Naive thymus-derived CD4-positive, alpha-beta T cell (primary cell): ENCODE measurements around the gene STK32A. TPM values are rescaled to one million over a fixed set of nuclear protein-coding genes. Genes with fewer than 3 reads are reported as not detected.

ENCODE experiments used
- ATAC-seq: fragments of 150-1000 bp; cut with Tn5 transposase; 2 replicates; pipeline ENCODE4 v1.10.0; 2021; ENCODE audit warnings: mild to moderate bottlenecking, moderate library complexity
- CTCF ChIA-PET: fragments of 350-600 bp; sonication (Branson Sonifier 250); formaldehyde crosslinking; loops from one replicate; lab custom pipeline; 2021; ENCODE audit warnings: antibody characterized with exemption; lab: Charles Lee
- POLR2A ChIA-PET: fragments of 350-600 bp; sonication (Branson Sonifier 250); formaldehyde crosslinking; loops from one replicate; lab custom pipeline; 2021; ENCODE audit warnings: antibody characterized with exemption, inconsistent platforms; lab: Charles Lee
- DNase-seq, 9 donors: peaks; one replicate each; pipeline versions ENCODE4 v3.0.0 to v3.0.0-alpha.2; 2020 to 2022; ENCODE audit warnings: mixed read lengths in 1 of 9
- H3K27ac ChIP-seq: one replicate; pipeline ENCODE4 v1.7.0; 2013; ENCODE audit warnings: mild to moderate bottlenecking, low read depth, low read length, moderate library complexity
- H3K27me3 ChIP-seq, 2 donors: one replicate each; pipeline ENCODE4 v1.7.0; 2013; ENCODE audit warnings: low read length in 2 of 2, mild to moderate bottlenecking in 2 of 2, moderate library complexity in 2 of 2; ENCODE audit not compliant: control insufficient read depth in 2 of 2, insufficient read depth in 2 of 2
- H3K36me3 ChIP-seq, 3 experiments: 1 replicate in 2 of 3; 2 replicates in 1 of 3; pipeline ENCODE4 v1.7.0; 2013; ENCODE audit warnings: low read length in 3 of 3, mild to moderate bottlenecking in 3 of 3, moderate library complexity in 1 of 3; ENCODE audit not compliant: insufficient read depth in 3 of 3, control insufficient read depth in 2 of 3
- H3K4me1 ChIP-seq, 2 donors: one replicate each; pipeline ENCODE4 v1.7.0; 2013; ENCODE audit warnings: low read length in 2 of 2, mild to moderate bottlenecking in 2 of 2, moderate library complexity in 1 of 2; ENCODE audit not compliant: control insufficient read depth in 2 of 2, insufficient read depth in 2 of 2
- H3K4me3 ChIP-seq: 2 replicates; pipeline ENCODE4 v1.7.0; 2013; ENCODE audit warnings: mild to moderate bottlenecking, low read length
- H3K9me3 ChIP-seq, 3 experiments: 1 replicate in 2 of 3; 2 replicates in 1 of 3; pipeline ENCODE4 v1.7.0; 2013; ENCODE audit warnings: low read length in 3 of 3; ENCODE audit not compliant: control insufficient read depth in 2 of 3
- H3K27ac Mint-ChIP-seq, 9 donors: one replicate each; pipeline ENCODE4 v1.8.0; 2020 to 2022; ENCODE audit warnings: mixed read lengths in 9 of 9, mild to moderate bottlenecking in 8 of 9, moderate library complexity in 5 of 9, inconsistent platforms in 2 of 9
- H3K27me3 Mint-ChIP-seq, 5 donors: one replicate each; pipeline ENCODE4 v1.8.0; 2021 to 2022; ENCODE audit warnings: mixed read lengths in 5 of 5, mild to moderate bottlenecking in 1 of 5
- H3K36me3 Mint-ChIP-seq, 5 donors: one replicate each; pipeline ENCODE4 v1.8.0; 2020 to 2022; ENCODE audit warnings: mixed read lengths in 5 of 5, mild to moderate bottlenecking in 3 of 5, inconsistent platforms in 1 of 5
- H3K4me1 Mint-ChIP-seq, 7 donors: one replicate each; pipeline ENCODE4 v1.8.0; 2020 to 2022; ENCODE audit warnings: mixed read lengths in 7 of 7, mild to moderate bottlenecking in 3 of 7, inconsistent platforms in 1 of 7
- H3K4me3 Mint-ChIP-seq, 10 donors: one replicate each; pipeline ENCODE4 v1.8.0; 2020 to 2022; ENCODE audit warnings: mild to moderate bottlenecking in 10 of 10, mixed read lengths in 10 of 10, moderate library complexity in 6 of 10, inconsistent platforms in 2 of 10
- H3K9me3 Mint-ChIP-seq, 11 donors: one replicate each; pipeline ENCODE4 v1.8.0; 2020 to 2022; ENCODE audit warnings: mixed read lengths in 11 of 11, mild to moderate bottlenecking in 4 of 11, inconsistent platforms in 1 of 11, moderate library complexity in 1 of 11
- intact Hi-C, 2 donors: fragments of 100-400 bp; cut with micrococcal nuclease; formaldehyde crosslinking; loops; one replicate each; pipeline ENCODE4 v1.15.1; 2023
- polyA plus RNA-seq, 2 donors: library from polyadenylated mRNA; unstranded; fragments of 300-500 nt; fragmentation: Illumina TruSeq; gene quantifications; one replicate each; pipeline ENCODE4 v1.2.3, GENCODE V29; 2021
- total RNA-seq, 6 experiments: library from RNA in 5 of 6; stranded (reverse) in 5 of 6; gene quantifications; 1 replicate in 5 of 6; 2 replicates in 1 of 6; pipeline ENCODE4 v1.2.3 and lab custom pipeline; 2021 to 2026

STK32A gene
- total and polyA plus RNA-seq, 7 experiments from 2014 or later = not detected

DNA sequence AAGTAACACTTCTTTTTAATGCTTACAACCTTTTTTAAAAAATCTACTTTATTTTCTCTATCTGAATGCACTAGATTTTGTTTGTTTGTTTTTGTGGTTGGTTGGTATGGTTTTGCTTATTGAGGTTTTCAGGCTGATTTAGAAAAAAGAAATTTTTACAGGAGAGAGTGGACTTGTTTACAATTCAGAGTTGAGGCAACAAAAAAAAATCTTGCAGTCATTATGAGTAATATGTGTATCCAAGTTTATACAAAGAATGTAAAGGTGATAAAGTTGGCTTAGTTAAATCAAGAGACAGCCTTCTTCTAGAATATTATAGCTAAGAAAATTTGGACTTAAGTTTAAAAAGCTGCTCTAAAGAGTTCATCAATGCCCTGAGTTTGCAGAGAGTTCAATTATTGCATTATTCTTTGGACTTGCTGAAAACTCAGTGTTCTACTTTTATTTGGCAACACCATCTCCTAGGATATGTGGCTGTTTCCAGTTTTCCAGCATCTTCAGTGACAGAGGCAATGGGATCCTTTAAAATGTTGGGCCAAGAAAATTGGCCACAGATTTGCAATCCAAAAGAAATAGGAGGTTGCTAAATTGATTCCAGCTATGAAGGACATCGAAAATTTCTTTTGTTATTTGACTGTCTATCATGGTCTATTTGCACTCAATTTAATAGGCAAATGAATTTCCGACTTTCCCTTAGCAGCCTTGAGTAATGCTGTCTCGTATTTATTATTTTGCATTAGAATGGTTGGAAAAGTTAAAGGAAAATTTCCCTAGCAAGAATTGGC lies 10.7 kb downstream of the STK32A start:
- Histone ChIP-seq H3K27ac (no peak overlapping the region), H3K4me3 (no peak overlapping the region), H3K36me3 (no peaks in the 10 kb centered on the region), H3K4me1 (no peaks in the 10 kb centered on the region), H3K9me3 (no peaks in the 10 kb centered on the region), H3K27me3 (no peaks in the 10 kb centered on the region)
- Mint-ChIP-seq H3K4me1 (no peaks in the 10 kb centered on the region), H3K27me3 (peaks cover 0 to 9% (median 5%) of the 10 kb centered on the region in 5 donors), H3K36me3 (peaks cover 0 to 6% (median 0%) of the 10 kb centered on the region in 5 donors), H3K4me3 (no peak overlapping the region), H3K27ac (no peak overlapping the region), H3K9me3 (peaks cover 0 to 7% (median 4%) of the 10 kb centered on the region in 11 donors)
- ATAC-seq (no peak), DNase-seq (no peak)
- POLR2A ChIA-PET = no interaction called here
- CTCF ChIA-PET = no interaction called here
- intact Hi-C loops = no loop called here

DNA sequence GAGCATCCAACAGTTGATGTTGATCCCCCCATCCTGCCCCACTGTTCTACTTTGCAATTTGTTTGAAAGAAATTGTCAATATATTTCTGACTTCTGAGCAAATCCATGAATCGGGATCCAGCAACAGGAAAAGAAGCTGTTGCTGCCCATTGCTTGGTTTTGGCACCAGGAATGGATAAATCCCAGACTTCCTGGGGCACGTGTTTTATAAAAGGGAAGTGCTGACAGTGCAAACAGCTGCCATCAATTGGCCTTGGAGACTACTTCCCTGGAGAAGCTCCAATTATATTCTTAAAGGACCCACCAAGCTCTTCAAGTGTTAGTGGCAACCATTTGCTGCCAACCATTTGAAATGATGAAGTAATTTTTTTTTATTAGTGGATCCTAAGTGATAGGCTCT lies 13.7 kb downstream of the STK32A start:
- Histone ChIP-seq H3K4me3 (no peak overlapping the region), H3K27me3 (no peaks in the 10 kb centered on the region), H3K9me3 (no peaks in the 10 kb centered on the region), H3K4me1 (no peaks in the 10 kb centered on the region), H3K27ac (no peak overlapping the region), H3K36me3 (no peaks in the 10 kb centered on the region)
- intact Hi-C loops = no loop called here
- ATAC-seq (no peak), DNase-seq (no peak)
- H3K36me3 Mint-ChIP-seq = peaks cover 0 to 6% (median 0%) of the 10 kb centered on the region in 5 donors
- ChIA-PET POLR2A (no interaction called here), CTCF (no interaction called here)
- H3K27me3 Mint-ChIP-seq = peaks cover 0 to 6% (median 4%) of the 10 kb centered on the region in 5 donors
- H3K4me3 Mint-ChIP-seq = no peak overlapping the region
- peaks cover 0 to 7% (median 4%) of the 10 kb centered on the region in 11 donors for H3K9me3 Mint-ChIP-seq
- H3K4me1 Mint-ChIP-seq = no peaks in the 10 kb centered on the region
- no peak overlapping the region for H3K27ac Mint-ChIP-seq

DNA sequence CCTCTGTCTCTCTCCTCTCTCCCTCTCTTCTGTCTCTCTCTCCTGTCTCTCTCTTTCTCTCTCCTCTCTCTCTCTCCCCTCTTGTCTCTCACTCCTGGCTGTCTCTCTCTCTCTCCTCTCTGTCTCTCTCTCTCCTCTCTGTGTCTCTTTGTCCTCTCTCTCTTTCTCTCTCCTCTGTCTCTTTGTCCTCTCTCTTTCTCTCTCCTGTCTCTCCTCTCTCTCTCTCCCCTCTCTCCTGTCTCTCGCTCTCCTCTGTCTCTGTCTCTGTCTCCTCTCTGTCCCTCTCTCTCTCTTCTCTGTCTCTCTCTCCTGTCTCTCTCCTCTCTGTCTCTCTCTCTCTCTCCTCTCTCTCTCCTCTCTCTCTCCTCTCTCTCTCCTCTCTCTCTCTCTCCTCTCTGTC lies 25.0 kb downstream of the STK32A start:
- Mint-ChIP-seq H3K4me3 (no peak overlapping the region), H3K36me3 (no peaks in the 10 kb centered on the region), H3K9me3 (peaks cover 0 to 17% (median 2%) of the 10 kb centered on the region in 11 donors), H3K4me1 (peaks cover 0 to 3% (median 0%) of the 10 kb centered on the region in 7 donors), H3K27me3 (peaks cover 0 to 39% (median 28%) of the 10 kb centered on the region in 5 donors), H3K27ac (no peak overlapping the region)
- intact Hi-C loops = no loop called here
- Histone ChIP-seq H3K27ac (no peak overlapping the region), H3K36me3 (no peaks in the 10 kb centered on the region), H3K4me1 (no peaks in the 10 kb centered on the region), H3K27me3 (no peaks in the 10 kb centered on the region), H3K9me3 (no peaks in the 10 kb centered on the region), H3K4me3 (no peak overlapping the region)
- ChIA-PET POLR2A (no interaction called here), CTCF (no interaction called here)
- no peak for DNase-seq
- ATAC-seq = no peak

DNA sequence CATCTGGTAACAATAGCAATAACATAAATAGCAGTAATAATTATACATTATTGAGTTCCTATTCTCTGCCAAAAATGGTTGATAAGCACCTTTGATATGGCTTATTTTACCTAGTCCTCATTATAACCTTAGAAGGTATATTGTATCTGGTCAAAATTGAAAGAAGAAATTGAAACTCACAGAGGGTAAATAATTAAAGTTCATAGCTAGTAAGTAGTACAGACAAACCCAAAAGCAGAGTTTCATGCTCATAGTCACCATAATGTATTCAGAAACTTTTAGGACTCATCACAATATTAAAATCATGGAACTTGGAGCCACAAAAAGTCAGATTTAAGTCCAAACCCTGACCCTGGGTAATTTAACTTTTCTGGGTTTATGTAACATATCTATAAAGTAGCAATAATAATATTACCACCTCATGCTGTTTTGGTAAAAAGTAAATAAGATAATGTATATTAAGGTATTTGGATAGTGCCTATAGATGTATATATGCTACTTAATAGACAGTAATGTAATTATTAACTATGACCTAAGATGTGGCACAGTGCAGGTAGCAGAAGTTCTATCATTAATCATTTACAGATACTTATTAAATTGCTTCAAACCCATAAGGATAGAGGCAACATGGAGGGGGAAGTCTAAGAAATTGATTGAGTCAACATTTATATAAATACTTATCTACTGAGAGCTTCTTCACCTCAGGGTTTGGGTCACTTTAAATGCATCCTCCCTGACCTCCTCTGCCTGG lies 32.4 kb downstream of the STK32A start:
- intact Hi-C loops = no loop called here
- H3K36me3 ChIP-seq = no peaks in the 10 kb centered on the region
- no peak overlapping the region for H3K27ac ChIP-seq
- Mint-ChIP-seq H3K27me3 (peaks cover 0 to 13% (median 11%) of the 10 kb centered on the region in 5 donors), H3K9me3 (peaks cover 0 to 23% (median 7%) of the 10 kb centered on the region in 11 donors), H3K27ac (no peak overlapping the region), H3K36me3 (no peaks in the 10 kb centered on the region), H3K4me3 (no peak overlapping the region), H3K4me1 (no peaks in the 10 kb centered on the region)
- ATAC-seq = no peak
- no peak overlapping the region for H3K4me3 ChIP-seq
- no peaks in the 10 kb centered on the region for H3K27me3 ChIP-seq
- no peaks in the 10 kb centered on the region for H3K4me1 ChIP-seq
- no peaks in the 10 kb centered on the region for H3K9me3 ChIP-seq
- ChIA-PET CTCF (no interaction called here), POLR2A (no interaction called here)
- no peak for DNase-seq

DNA sequence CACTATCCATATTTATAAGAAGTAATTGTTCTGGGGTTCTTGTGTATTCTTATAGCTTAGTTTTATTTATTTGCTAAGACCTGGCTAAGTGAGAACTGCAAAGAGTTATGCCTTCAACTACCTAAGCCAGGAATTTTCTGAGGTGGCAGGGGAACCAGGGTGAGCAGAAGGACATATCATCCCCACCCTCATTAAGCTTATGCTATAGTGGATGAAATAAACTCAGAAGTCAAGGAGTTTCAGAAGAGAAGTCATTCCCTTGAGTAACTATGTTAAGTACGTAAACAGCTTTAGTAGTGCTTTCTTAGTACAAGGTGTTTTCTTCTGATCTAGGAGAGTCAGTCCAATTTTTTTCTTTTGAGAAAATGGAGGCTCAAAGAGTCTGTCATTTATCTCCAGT lies 41.7 kb downstream of the STK32A start:
- CTCF ChIA-PET = no interaction called here

DNA sequence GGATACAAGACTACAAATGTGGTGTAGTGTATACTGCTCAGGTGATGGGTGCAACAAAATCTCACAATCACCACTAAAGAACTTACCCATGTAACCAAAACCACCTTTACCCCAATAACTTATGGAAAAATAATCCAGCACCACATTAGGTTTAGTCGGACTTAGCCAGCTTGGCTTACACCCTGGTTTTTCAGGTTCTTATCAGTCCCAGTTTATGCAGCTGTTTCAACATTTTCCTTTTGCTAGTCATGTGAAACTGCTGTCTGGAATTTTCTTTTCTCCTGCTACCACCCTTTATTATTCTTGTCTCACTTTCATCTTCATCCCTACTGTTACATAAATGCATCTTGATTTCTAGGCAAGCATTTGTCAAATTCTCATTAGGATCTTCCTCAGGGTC lies 51.5 kb downstream of the STK32A start:
- no peaks in the 10 kb centered on the region for H3K27me3 ChIP-seq
- H3K4me3 Mint-ChIP-seq = no peak overlapping the region
- intact Hi-C loops = no loop called here
- H3K27ac ChIP-seq = no peak overlapping the region
- no peak overlapping the region for H3K27ac Mint-ChIP-seq
- no peaks in the 10 kb centered on the region for H3K4me1 Mint-ChIP-seq
- DNase-seq (no peak), ATAC-seq (no peak)
- peaks cover 2 to 31% (median 14%) of the 10 kb centered on the region in 11 donors for H3K9me3 Mint-ChIP-seq
- H3K4me1 ChIP-seq = no peaks in the 10 kb centered on the region
- no peak overlapping the region for H3K4me3 ChIP-seq
- CTCF ChIA-PET = no interaction called here
- POLR2A ChIA-PET = no interaction called here
- no peaks in the 10 kb centered on the region for H3K9me3 ChIP-seq
- no peaks in the 10 kb centered on the region for H3K27me3 Mint-ChIP-seq
- H3K36me3 Mint-ChIP-seq = peaks cover 0 to under 1% (median 0%) of the 10 kb centered on the region in 5 donors
- H3K36me3 ChIP-seq = no peaks in the 10 kb centered on the region

More for the DNA sequence above, 41.7 kb downstream of the STK32A start:
- no peaks in the 10 kb centered on the region for H3K36me3 ChIP-seq
- Mint-ChIP-seq H3K9me3 (peaks cover 2 to 20% (median 9%) of the 10 kb centered on the region in 11 donors), H3K36me3 (peaks cover 0 to 6% (median 0%) of the 10 kb centered on the region in 5 donors), H3K4me1 (no peaks in the 10 kb centered on the region), H3K4me3 (no peak overlapping the region), H3K27ac (no peak overlapping the region), H3K27me3 (peaks cover 0 to 20% (median 14%) of the 10 kb centered on the region in 5 donors)
- ATAC-seq = no peak
- POLR2A ChIA-PET = no interaction called here
- intact Hi-C loops = no loop called here
- no peaks in the 10 kb centered on the region for H3K9me3 ChIP-seq
- no peaks in the 10 kb centered on the region for H3K27me3 ChIP-seq
- no peak overlapping the region for H3K27ac ChIP-seq
- no peak for DNase-seq
- H3K4me3 ChIP-seq = no peak overlapping the region
- no peaks in the 10 kb centered on the region for H3K4me1 ChIP-seq
